ENCODE data around the gene DOLK.

- TF ChIP-seq CTCF (IDR thresholded peaks at IDR 0.05) (no peak), JUND (IDR thresholded peaks at IDR 0.05) (no peak), TCF12 (IDR thresholded peaks at IDR 0.05) (no peak), RAD21 (IDR thresholded peaks at IDR 0.05; ENCODE audit: low read length) (no peak), EP300 (IDR thresholded peaks at IDR 0.05; ENCODE audit: borderline replicate concordance in 1 of 2, low read depth in 1 of 2, low read length in 1 of 2) (no peak), USF1 (IDR thresholded peaks at IDR 0.05; ENCODE audit: borderline replicate concordance, low read depth) (no peak), FOXM1 (IDR thresholded peaks at IDR 0.05; ENCODE audit: low read depth) (no peak)
Observed at GRCh38 chr9:128910906-128911305, 36.5 kb downstream of the DOLK start.
